HEK293T (cell line): ENCODE results near the gene MGMT.

Experiments
- ELF4 ChIP-seq: fragments of 450-650 bp; IDR thresholded peaks from 2 replicates; pipeline ENCODE4 v1.6.1; 2017; ENCODE audit warnings: antibody characterized with exemption
- FOXK2 ChIP-seq: fragments of 450-650 bp; IDR thresholded peaks from 2 replicates; pipeline ENCODE4 v1.6.1; 2016; ENCODE audit warnings: mild to moderate bottlenecking
- HDGF ChIP-seq: fragments of 450-650 bp; IDR thresholded peaks from 2 replicates; pipeline ENCODE4 v1.6.1; 2017; ENCODE audit warnings: antibody characterized with exemption, borderline replicate concordance
- SP1 ChIP-seq: fragments of 450-650 bp; IDR thresholded peaks from 2 replicates; pipeline ENCODE4 v1.6.1; 2017
- TARDBP ChIP-seq: fragments of 450-650 bp; IDR thresholded peaks from 2 replicates; pipeline ENCODE4 v1.6.1; 2016

- TF ChIP-seq HDGF, result no peak
- no peak for TF ChIP-seq TARDBP
- no peak for TF ChIP-seq FOXK2
- no peak for TF ChIP-seq SP1
- TF ChIP-seq ELF4, result no peak
Measured at GRCh38 chr10:129516846-129517679, 50.0 kb downstream of the MGMT start.
